HL-60 (cell line): ENCODE results near the gene NSFL1C.

Source experiments
- CTCF ChIP-seq: IDR thresholded peaks from one replicate; pipeline ENCODE4 v1.5.1; 2011; ENCODE audit warnings: low read length, control low read depth, inconsistent platforms; ENCODE audit not compliant: insufficient read depth
- GABPA ChIP-seq: IDR thresholded peaks from 2 replicates; pipeline ENCODE4 v1.6.1; 2012; ENCODE audit warnings: low read depth
- REST ChIP-seq: IDR thresholded peaks from 2 replicates; pipeline ENCODE4 v1.6.1; 2012; ENCODE audit warnings: low read depth; ENCODE audit not compliant: insufficient replicate concordance

GRCh38 chr20:1489764-1490436, 23.3 kb upstream of the NSFL1C start:
- TF ChIP-seq CTCF = no peak
- no peak for TF ChIP-seq GABPA
- no peak for TF ChIP-seq REST
